ENCODE results near the gene MYO18A. TPM values are rescaled to one million over a fixed set of nuclear protein-coding genes. Genes with fewer than 3 reads are reported as not detected.

MYO18A gene
- total RNA-seq, 2 donors from 2014 or later: 45.4 to 73.2 TPM

GRCh38 chr17:29034510-29034909, 145.7 kb downstream of the MYO18A start:
- no peaks in the 10 kb centered on the region for H3K27me3 ChIP-seq
- intact Hi-C loops (cut with DNase I): no loop called here

GRCh38 chr17:29032857-29033197, 147.4 kb downstream of the MYO18A start:
- Histone ChIP-seq H3K27me3 (no peaks in the 10 kb centered on the region), H3K36me3 (replicated peaks in 1 of 2; ENCODE audit: insufficient read depth in 1 of 2, low read depth in 2 of 2) (no peaks in the 10 kb centered on the region), H3K4me3 (no peak overlapping the region), H3K27ac (no peak overlapping the region), H3K4me1 (no peaks in the 10 kb centered on the region), H3K9me3 (no peaks in the 10 kb centered on the region)
- ATAC-seq (no peak), DNase-seq (no peak)
- WGBS, 2 donors: 38 to 44% methylated on average over 5 to 6 of the region's 6 CpGs
- no peak for TF ChIP-seq POLR2A (IDR thresholded peaks at IDR 0.05)
- intact Hi-C loops (cut with DNase I): no loop called here

More at GRCh38 chr17:29034510-29034909, 145.7 kb downstream of the MYO18A start:
- no peaks in the 10 kb centered on the region for H3K9me3 ChIP-seq
- H3K4me3 ChIP-seq: no peak overlapping the region
- ATAC-seq: no peak
- DNase-seq: no peak
- H3K4me1 ChIP-seq: no peaks in the 10 kb centered on the region
- no peaks in the 10 kb centered on the region for H3K36me3 ChIP-seq (replicated peaks in 1 of 2; ENCODE audit: insufficient read depth in 1 of 2, low read depth in 2 of 2)
- TF ChIP-seq POLR2A (IDR thresholded peaks at IDR 0.05) (no peak), CTCF (IDR thresholded peaks at IDR 0.05) (no peak)
- no peak overlapping the region for H3K27ac ChIP-seq
- 33 to 61% methylated on average over 1 of the region's 1 CpG for WGBS, 2 donors

- WGBS, 2 donors: 31 to 35% methylated on average over 11 of the region's 11 CpGs
- no peaks in the 10 kb centered on the region for H3K4me1 ChIP-seq
- H3K27ac ChIP-seq: no peak overlapping the region
- no peaks in the 10 kb centered on the region for H3K27me3 ChIP-seq
- ATAC-seq: no peak
- intact Hi-C loops (cut with DNase I): no loop called here
- no peaks in the 10 kb centered on the region for H3K9me3 ChIP-seq
- no peaks in the 10 kb centered on the region for H3K36me3 ChIP-seq (replicated peaks in 1 of 2; ENCODE audit: insufficient read depth in 1 of 2, low read depth in 2 of 2)
- no peak overlapping the region for H3K4me3 ChIP-seq
- no peak for DNase-seq
- TF ChIP-seq POLR2A (IDR thresholded peaks at IDR 0.05): no peak
- no peak for TF ChIP-seq CTCF (IDR thresholded peaks at IDR 0.05)
Measured at GRCh38 chr17:29032013-29032856, 148.0 kb downstream of the MYO18A start.

- Histone ChIP-seq H3K36me3 (replicated peaks in 1 of 2; ENCODE audit: insufficient read depth in 1 of 2, low read depth in 2 of 2) (no peaks in the 10 kb centered on the region), H3K9me3 (no peaks in the 10 kb centered on the region), H3K4me1 (no peaks in the 10 kb centered on the region), H3K27ac (no peak overlapping the region), H3K4me3 (no peak overlapping the region), H3K27me3 (no peaks in the 10 kb centered on the region)
- no peak for DNase-seq
- TF ChIP-seq CTCF (IDR thresholded peaks at IDR 0.05) (no peak), POLR2A (IDR thresholded peaks at IDR 0.05) (no peak)
- WGBS, 2 donors: 48 to 58% methylated on average over 5 of the region's 5 CpGs
- intact Hi-C loops (cut with DNase I): no loop called here
- ATAC-seq: no peak
Measured at GRCh38 chr17:29031488-29031887, 148.7 kb downstream of the MYO18A start.

- H3K27me3 ChIP-seq: no peaks in the 10 kb centered on the region
- no peak overlapping the region for H3K4me3 ChIP-seq
- H3K27ac ChIP-seq: no peak overlapping the region
- 68 to 73% methylated on average over 6 of the region's 6 CpGs for WGBS, 2 donors
- peaks cover 9% of the 10 kb centered on the region for H3K4me1 ChIP-seq
- H3K9me3 ChIP-seq: no peaks in the 10 kb centered on the region
- DNase-seq (no peak), ATAC-seq (no peak)
- TF ChIP-seq POLR2A (IDR thresholded peaks at IDR 0.05) (no peak), CTCF (IDR thresholded peaks at IDR 0.05) (no peak)
- no peaks in the 10 kb centered on the region for H3K36me3 ChIP-seq (replicated peaks in 1 of 2; ENCODE audit: insufficient read depth in 1 of 2, low read depth in 2 of 2)
- intact Hi-C loops (cut with DNase I): no loop called here
Measured at GRCh38 chr17:29024316-29024952, 155.8 kb downstream of the MYO18A start.
